CD1c-positive myeloid dendritic cell (primary cell): ENCODE measurements around the gene PAK1.

Source experiments
- DNase-seq: peaks from one replicate; pipeline ENCODE4 v3.0.0-alpha.2; 2016; ENCODE audit errors: extremely low spot score

Gene PAK1

GRCh38 chr11:77436969-77437368 lies 36.9 kb downstream of the PAK1 start:
- no peak for DNase-seq

- DNase-seq = peak; percentile 53
Observed at GRCh38 chr11:77436506-77436905, 37.4 kb downstream of the PAK1 start.

GRCh38 chr11:77435972-77436371 lies 37.9 kb downstream of the PAK1 start:
- DNase-seq = peak; percentile 23

GRCh38 chr11:77431813-77432212 lies 42.1 kb downstream of the PAK1 start:
- DNase-seq = no peak

- DNase-seq = no peak
Observed at GRCh38 chr11:77428598-77428997, 45.3 kb downstream of the PAK1 start.

GRCh38 chr11:77425346-77425745 lies 48.5 kb downstream of the PAK1 start:
- DNase-seq = no peak

GRCh38 chr11:77424644-77425043 lies 49.2 kb downstream of the PAK1 start:
- DNase-seq = no peak

- DNase-seq = no peak
Observed at GRCh38 chr11:77423624-77424023, 50.3 kb downstream of the PAK1 start.

GRCh38 chr11:77422687-77423086 lies 51.2 kb downstream of the PAK1 start:
- DNase-seq = no peak

GRCh38 chr11:77421041-77421723 lies 52.7 kb downstream of the PAK1 start:
- no peak for DNase-seq

GRCh38 chr11:77418971-77419597 lies 54.8 kb downstream of the PAK1 start:
- DNase-seq = no peak

- peak; percentile 57 for DNase-seq
Observed at GRCh38 chr11:77418155-77418970, 55.5 kb downstream of the PAK1 start.

- no peak for DNase-seq
Observed at GRCh38 chr11:77416357-77416756, 57.5 kb downstream of the PAK1 start.

- no peak for DNase-seq
Observed at GRCh38 chr11:77413850-77414460, 59.9 kb downstream of the PAK1 start.

GRCh38 chr11:77412814-77413213 lies 61.1 kb downstream of the PAK1 start:
- no peak for DNase-seq

GRCh38 chr11:77411717-77412441 lies 62.0 kb downstream of the PAK1 start:
- peak; percentile 90 for DNase-seq

- DNase-seq = peak; percentile 60
Observed at GRCh38 chr11:77411137-77411707, 62.7 kb downstream of the PAK1 start.

- peak; percentile 34 for DNase-seq
Observed at GRCh38 chr11:77410076-77410827, 63.6 kb downstream of the PAK1 start.

GRCh38 chr11:77409046-77409445 lies 64.8 kb downstream of the PAK1 start:
- DNase-seq = peak; percentile 35

GRCh38 chr11:77407613-77408012 lies 66.3 kb downstream of the PAK1 start:
- DNase-seq = peak; percentile 8

- no peak for DNase-seq
Observed at GRCh38 chr11:77406396-77406795, 67.5 kb downstream of the PAK1 start.
